HG02571 (cell line): ENCODE data around the gene UCN3.
"Not testable (repeated sequence)": the region's sequence is repeated elsewhere in the genome, so short reads cannot be mapped to it uniquely, and the experiment has no call there.

Source experiments
- ATAC-seq: cut with Tn5 transposase; IDR thresholded peaks from one replicate; pipeline ENCODE4 v1.9.1; 2021; ENCODE audit warnings: mild to moderate bottlenecking, moderate library complexity; ENCODE audit not compliant: unreplicated experiment

The UCN3 gene

DNA sequence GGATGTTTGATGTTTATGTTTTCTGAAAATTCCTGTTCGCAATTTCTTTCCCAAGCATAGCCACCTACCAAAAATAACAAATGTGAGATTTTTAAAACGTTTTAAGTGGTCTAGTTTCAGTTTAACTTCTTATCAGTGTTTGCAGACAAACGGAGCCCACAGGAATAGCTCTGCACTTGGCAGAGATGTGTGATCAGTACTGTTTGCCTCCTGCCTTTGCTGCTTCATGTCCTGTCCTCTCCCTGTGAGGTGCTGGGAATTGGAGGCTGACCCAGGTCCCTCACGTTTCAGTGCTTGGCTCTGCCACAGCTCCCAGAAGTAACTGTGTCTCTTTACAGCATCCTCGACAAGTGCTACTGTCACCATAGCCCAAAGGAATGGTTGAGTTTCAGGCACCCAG, 1.2 kb downstream of the UCN3 start:
- no peak for ATAC-seq

GRCh38 chr10:5369362-5370158, 4.8 kb downstream of the UCN3 start:
- ATAC-seq, result no peak

GRCh38 chr10:5370493-5371352, 6.0 kb downstream of the UCN3 start:
- no peak for ATAC-seq

DNA sequence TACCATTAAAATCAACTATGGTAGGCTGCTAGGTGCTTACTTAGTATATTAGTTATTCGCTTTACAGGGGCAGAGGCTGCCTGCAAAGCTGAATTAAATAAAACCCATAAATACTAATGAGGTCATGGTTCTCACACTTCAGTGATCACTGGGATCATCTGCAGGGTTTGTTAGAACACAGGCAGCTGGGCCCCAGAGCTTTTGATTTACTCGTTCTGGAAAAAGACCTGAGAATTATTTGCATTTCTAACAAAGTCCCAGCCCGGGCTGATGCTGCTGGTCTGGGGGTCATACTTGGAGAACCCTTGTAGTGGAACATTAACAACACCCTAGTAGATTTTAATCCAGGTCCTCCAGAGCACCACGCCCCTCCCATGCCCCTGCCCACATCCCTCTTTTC, 8.5 kb downstream of the UCN3 start:
- no peak for ATAC-seq

DNA sequence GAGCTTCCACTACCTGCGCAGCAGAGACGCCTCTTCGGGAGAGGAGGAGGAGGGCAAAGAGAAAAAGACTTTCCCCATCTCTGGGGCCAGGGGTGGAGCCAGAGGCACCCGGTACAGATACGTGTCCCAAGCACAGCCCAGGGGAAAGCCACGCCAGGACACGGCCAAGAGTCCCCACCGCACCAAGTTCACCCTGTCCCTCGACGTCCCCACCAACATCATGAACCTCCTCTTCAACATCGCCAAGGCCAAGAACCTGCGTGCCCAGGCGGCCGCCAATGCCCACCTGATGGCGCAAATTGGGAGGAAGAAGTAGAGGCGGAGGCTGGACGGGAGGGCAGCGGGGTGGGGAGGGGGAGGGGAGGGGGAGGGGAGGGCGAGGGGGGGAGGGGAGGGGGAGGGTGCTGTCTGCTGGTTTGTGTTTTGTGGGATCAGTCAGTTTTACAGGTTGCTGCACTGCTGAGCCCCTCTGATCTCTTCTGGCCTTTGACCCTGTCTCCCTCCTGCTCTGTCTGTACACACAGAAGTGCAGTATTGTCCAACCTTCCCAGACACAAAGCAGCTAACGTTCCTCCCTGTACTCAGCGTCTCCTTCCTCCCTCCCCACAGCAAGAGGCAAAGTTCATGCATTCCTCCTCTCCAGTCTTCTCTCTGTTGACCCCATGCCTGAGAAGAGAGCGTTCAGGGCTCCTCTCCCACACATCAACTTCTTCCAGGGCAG, 9.3 kb downstream of the UCN3 start:
- ATAC-seq, result no peak

- ATAC-seq, result no peak
Observed at GRCh38 chr10:5376450-5376849, 11.7 kb downstream of the UCN3 start.

DNA sequence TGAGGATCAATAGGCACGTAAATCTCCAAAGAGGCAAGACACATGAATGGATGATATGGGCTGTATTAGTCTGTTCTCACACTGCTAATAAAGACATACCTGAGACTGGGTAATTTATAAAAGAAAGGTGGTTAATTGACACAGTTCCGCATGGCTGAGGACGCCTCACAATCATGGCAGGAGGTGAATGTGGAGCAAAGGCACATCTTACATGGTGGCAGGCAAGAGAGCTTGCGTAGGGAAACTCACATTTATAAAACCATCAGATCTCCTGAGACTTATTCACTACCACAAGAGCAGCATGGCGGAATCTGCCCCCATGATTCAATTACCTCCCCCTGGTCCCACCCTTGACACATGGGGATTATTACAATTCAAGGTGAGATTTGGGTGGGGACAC, 14.4 kb downstream of the UCN3 start:
- ATAC-seq, result not testable (repeated sequence)

GRCh38 chr10:5380395-5380794, 15.6 kb downstream of the UCN3 start:
- not testable (repeated sequence) for ATAC-seq

GRCh38 chr10:5381187-5381586, 16.4 kb downstream of the UCN3 start:
- ATAC-seq, result no peak

DNA sequence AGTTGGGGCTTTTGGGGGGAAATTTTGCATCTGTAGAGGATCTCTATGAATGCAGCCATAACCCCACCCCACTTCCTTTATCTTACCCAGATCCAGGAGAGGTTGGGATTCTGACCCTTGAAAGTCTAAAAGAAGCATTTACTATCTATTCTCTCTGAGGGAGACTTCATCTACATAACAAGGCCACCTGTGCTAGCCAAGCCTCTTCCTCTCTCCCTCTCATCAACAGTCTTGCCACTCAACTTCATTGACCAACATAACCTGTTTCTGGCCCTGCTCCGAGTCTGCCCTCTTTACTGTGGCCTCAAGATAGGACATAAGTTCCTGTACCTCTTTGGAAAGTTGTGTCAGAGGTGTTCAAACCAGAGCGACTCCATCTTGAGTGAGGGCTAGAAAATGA, 20.5 kb downstream of the UCN3 start:
- ATAC-seq, result no peak

GRCh38 chr10:5387169-5387568, 22.4 kb downstream of the UCN3 start:
- ATAC-seq, result no peak

DNA sequence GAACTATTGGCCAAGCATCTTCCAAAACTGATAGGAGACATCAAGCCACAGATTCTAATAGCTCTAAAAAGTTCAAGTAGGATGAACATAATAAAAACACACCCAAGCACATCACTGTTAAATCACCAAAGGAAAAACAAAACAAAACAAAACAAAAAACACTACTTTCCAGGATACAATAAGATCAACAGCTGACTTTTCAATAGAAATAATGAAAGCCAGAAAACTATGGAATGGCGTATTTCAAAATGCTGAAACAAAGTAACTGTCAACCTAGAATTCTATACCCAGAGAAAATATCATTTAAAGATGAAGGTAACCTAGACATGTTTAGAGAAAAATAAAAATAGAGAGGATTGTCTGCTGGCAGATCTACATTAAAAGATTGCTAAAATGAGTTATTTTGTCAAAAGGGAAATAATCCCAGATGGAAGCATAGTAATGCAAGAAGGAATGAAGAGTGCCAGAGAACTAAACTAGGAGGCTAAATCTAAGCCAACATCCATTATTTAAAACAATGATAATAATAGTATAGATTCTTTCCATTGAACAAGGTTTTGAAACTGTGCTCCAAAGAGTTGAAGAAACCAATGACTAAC, 25.9 kb downstream of the UCN3 start:
- no peak for ATAC-seq

DNA sequence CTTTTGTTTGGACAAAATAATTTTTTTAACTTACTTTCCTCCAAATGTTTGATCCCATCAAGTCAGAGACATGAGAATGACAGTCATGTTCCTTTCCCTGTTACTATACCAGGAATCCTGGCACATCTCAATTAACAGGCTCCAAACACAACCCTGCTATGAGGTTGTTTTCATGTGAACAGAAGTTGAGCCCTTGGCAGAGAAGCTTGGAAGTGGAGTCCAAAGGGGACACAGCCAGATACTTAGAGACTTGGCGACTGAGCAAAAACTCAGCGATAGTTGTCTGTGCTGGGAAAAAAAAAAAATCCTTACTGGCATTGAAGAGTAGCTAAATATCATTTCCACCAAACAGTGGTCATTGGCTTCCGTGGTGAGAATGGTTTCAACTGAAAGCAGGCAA, 27.0 kb downstream of the UCN3 start:
- no peak for ATAC-seq

DNA sequence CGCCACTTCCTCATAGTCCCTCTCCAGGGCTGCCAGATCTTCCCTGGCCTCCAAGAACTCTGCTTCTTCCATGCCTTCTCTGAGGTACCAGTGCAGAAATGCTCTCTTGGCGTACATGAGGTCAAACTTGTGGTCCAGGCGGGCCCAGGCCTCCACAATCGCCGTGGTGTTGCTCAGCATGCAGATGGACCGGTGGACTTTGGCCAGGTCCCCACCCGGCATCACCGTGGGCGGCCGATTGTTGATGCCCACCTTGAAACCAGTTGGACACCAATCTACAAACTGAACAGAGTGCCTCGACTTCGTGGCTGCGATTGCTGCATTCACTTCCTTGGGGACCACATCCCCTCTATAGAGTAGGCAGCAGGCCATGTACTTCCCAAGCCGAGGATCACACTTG, 28.8 kb downstream of the UCN3 start:
- ATAC-seq, result no peak

DNA sequence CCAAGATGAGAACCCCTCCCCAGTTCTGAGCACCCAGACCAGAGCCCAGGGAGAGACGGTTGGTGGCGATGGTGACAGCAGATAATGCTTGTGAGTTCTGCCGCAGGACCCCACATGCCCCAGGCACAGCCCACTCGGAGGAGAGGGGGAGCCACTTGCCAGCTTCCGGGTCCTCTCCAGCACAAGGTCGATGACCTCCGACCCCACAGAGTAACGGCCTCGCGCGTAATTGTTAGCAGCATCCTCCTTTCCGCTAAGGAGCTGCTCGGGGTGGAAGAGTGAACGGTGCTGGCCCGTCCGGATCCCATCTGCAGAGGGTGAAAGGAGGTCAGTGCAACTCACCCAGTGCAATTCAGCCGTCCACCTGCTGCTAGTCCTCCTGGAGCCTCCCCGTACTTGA, 30.4 kb downstream of the UCN3 start:
- ATAC-seq, result no peak

DNA sequence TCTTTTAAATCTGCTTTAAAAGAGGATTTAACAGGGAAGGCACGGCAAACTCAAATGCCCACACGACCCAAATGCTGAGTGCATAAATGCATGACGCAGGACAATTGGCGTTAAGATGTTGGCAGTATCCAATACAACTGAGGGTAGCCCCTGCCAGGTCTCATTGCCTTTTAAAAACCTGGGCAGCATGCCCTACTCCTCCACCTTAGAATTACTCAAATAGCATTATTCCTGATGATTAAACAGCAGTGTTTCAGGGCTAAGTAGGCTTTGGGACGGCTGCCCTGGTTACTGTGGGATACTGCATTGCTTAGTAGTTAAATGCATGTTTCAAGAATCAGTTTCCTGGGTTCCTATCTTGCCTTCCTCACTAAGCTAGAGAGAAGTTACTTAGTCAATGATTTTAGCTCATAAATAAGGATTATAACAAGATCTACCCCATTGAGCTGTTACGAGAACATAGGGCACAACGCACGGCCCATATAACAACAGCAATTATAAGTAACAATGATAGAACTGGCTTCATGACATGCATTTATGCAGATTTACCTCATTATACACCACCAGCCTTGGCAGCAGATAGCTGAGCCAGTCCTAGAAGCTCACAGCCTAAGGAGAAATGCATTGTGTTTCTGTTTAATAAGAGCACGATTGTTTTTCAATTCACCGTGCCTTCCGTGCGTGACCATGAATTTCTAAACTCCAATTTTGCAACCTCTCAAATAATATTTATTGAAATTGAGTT, 32.0 kb downstream of the UCN3 start:
- ATAC-seq, result no peak

DNA sequence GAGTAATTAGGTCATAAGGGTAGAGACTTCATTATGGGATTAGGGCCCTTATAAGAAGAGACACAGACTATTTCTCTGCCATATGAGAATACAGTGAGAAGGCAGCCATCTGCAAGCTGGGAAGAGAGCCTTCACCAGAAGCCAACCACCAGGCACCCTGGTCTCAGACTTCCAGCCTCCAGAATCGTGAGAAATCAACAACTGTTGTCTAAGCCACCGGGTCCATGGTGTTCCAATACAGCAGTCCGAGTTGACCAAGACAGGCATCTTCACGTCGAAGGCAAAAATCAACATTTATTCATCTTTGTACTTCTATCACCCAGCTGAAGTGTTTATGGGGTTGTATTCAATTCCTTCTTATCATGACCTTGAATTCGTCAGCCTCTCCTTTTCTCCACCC, 34.6 kb downstream of the UCN3 start:
- ATAC-seq, result no peak

DNA sequence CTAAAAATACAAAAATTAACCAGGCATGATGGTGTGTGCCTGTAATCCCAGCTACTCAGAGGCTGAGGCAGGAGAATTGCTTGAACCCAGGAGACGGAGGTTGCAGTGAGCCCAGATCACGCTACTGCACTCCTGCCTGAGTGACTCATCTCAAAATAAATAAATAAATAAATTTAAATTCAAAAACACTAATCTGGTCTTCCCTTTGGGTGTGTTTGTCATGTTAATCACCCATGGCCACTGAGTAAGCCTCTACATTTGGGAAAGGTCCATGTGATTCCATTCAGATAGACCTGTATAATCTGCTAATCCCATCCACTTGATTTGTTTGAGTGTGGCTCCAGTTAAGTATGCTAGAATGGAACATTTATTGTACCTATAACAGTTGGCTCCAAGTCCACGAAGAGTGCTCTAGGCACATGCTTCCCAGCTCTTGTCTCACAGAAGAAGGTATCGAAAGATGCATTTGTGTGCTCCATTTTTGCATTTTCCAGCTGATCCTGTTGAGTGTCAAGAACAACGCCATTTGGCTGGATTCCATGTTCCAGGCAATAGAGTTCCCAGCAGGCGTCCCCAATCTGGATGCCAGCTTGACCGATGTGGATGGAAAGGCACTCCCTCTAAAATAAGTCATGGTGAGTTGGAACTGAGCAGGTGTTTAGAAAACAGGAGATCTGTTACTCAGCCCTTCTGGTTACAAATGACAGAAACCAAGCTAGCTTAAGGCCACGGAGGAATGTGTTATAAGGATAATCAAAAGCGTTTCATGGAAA, 35.9 kb downstream of the UCN3 start:
- no peak for ATAC-seq

DNA sequence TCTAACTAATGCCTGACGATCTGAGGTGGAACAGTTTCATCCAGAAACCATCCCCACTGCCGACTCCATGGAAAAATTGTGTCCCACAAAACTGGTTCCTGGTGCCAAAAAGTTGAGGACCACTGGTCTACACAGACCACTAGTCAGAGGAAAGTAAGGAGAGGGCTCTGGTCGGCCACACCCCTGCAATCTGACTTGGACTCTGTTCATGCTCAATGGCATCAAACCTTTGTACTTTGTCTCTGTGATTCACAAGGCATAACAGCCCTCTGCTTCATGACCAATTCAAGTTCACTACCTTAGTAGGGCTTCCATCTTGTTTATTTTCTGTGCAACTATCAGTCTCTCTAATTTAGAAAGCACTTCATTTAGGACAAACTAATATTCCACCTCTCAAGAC, 38.0 kb downstream of the UCN3 start:
- no peak for ATAC-seq
